NCI-H510A treated with DMSO at 0.1 percent for 48 hours (cell line): Measurements from ENCODE around the gene KRT72.

Source experiments
- DNase-seq: peaks from one replicate; lab custom pipeline; 2025; lab: John Stamatoyannopoulos, UW

Gene KRT72

GRCh38 chr12:52600941-52601481, at the start of gene KRT72:
TSS of gene KRT72 (minus strand) at chr12:52601463. CDS start at chr12:52601452, 11 bp downstream.
- DNase-seq = no peak

GRCh38 chr12:52650520-52651081, 49.3 kb upstream of the KRT72 start:
- no peak for DNase-seq

- DNase-seq = no peak
These were observed 47.8 kb upstream of the KRT72 start for GRCh38 chr12:52649066-52649465.

- DNase-seq = no peak
These were observed 46.8 kb upstream of the KRT72 start for GRCh38 chr12:52648012-52648550.

- no peak for DNase-seq
These were observed 46.3 kb upstream of the KRT72 start for GRCh38 chr12:52647601-52648000.

- no peak for DNase-seq
These were observed 45.4 kb upstream of the KRT72 start for GRCh38 chr12:52646613-52647012.

- no peak for DNase-seq
These were observed 44.7 kb upstream of the KRT72 start for GRCh38 chr12:52645982-52646381.

- DNase-seq = no peak
These were observed 44.0 kb upstream of the KRT72 start for GRCh38 chr12:52645120-52645761.

- no peak for DNase-seq
These were observed 42.8 kb upstream of the KRT72 start for GRCh38 chr12:52644078-52644415.

GRCh38 chr12:52643233-52644077, 42.2 kb upstream of the KRT72 start:
- DNase-seq = no peak

- no peak for DNase-seq
These were observed 40.2 kb upstream of the KRT72 start for GRCh38 chr12:52641468-52641867.

GRCh38 chr12:52637299-52637698, 36.0 kb upstream of the KRT72 start:
- DNase-seq = no peak

- no peak for DNase-seq
These were observed 35.5 kb upstream of the KRT72 start for GRCh38 chr12:52636592-52637258.

- DNase-seq = no peak
These were observed 34.9 kb upstream of the KRT72 start for GRCh38 chr12:52636189-52636588.

- no peak for DNase-seq
These were observed 33.2 kb upstream of the KRT72 start for GRCh38 chr12:52634266-52635056.

GRCh38 chr12:52633383-52633782, 32.1 kb upstream of the KRT72 start:
- peak; percentile 3 for DNase-seq

- no peak for DNase-seq
These were observed 31.4 kb upstream of the KRT72 start for GRCh38 chr12:52632656-52633055.

GRCh38 chr12:52631676-52632459, 30.6 kb upstream of the KRT72 start:
- DNase-seq = no peak

GRCh38 chr12:52631264-52631663, 30.0 kb upstream of the KRT72 start:
- DNase-seq = no peak

- no peak for DNase-seq
These were observed 29.4 kb upstream of the KRT72 start for GRCh38 chr12:52630599-52631200.
